GM13977 (cell line): ENCODE results near the gene SYNDIG1.

Source experiments
- DNase-seq: peaks from one replicate; pipeline ENCODE4 v3.0.0; 2012; ENCODE audit warnings: low spot score
- in situ Hi-C: fragments of 300-500 bp; cut with MboI; formaldehyde crosslinking; loops from one replicate; pipeline ENCODE4 v1.12.0; 2022; ENCODE audit warnings: low sequenced_read_pairs, low pct_unique_long_range_greater_than_20kb, mixed read lengths, inconsistent platforms; ENCODE audit not compliant: unreplicated experiment
- TF ChIP-seq, protein P1 (sequence below): IDR thresholded peaks from 2 replicates; pipeline ENCODE4 v1.5.1; 2012; ENCODE audit warnings: mild to moderate bottlenecking, control low read depth; ENCODE audit not compliant: insufficient read depth; ENCODE audit errors: extremely low read depth, missing control alignments

Gene SYNDIG1

DNA sequence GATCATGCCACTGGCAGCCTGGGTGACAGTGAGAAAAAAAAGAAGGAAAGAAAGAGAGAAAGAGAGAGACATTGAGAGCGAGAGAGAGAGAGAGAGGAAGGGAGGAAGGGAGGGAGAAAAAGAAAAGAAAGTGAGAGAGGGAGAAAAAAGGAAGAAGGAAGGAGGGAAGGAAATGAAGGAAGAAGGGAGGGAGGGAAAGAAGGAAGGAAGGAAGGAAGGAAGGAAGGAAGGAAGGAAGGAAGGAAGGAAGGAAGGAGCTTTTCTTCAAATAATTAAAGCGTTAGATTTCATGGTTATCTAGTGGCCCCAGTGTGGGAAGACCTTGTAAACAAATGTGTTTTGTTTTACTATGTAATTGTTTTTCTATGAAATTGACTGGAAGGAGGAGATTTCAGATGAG lies 170.8 kb downstream of the SYNDIG1 start:
- TF ChIP-seq, protein P1, sequence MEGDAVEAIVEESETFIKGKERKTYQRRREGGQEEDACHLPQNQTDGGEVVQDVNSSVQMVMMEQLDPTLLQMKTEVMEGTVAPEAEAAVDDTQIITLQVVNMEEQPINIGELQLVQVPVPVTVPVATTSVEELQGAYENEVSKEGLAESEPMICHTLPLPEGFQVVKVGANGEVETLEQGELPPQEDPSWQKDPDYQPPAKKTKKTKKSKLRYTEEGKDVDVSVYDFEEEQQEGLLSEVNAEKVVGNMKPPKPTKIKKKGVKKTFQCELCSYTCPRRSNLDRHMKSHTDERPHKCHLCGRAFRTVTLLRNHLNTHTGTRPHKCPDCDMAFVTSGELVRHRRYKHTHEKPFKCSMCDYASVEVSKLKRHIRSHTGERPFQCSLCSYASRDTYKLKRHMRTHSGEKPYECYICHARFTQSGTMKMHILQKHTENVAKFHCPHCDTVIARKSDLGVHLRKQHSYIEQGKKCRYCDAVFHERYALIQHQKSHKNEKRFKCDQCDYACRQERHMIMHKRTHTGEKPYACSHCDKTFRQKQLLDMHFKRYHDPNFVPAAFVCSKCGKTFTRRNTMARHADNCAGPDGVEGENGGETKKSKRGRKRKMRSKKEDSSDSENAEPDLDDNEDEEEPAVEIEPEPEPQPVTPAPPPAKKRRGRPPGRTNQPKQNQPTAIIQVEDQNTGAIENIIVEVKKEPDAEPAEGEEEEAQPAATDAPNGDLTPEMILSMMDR: no peak
- in situ Hi-C loops: no loop called here
- no peak for DNase-seq

DNA sequence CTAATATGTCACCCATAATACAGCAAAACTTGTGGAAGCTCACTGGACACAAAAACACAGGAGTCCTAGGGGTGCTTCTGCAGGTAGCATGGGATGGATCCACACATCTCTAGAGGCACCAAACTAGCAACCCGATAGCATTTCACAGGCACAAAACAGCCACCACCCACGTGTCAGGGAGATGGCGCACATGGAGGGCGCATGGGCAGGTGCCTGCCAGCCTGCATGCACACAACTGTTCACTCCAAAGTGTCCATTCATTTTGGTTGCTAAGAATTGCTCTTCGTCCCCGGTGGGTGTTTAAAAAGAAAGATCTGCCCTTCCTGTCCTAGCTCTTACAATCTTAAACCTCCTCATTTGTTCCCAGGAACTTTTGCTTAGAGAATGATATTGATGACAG lies 171.3 kb downstream of the SYNDIG1 start:
- in situ Hi-C loops: no loop called here
- TF ChIP-seq, protein P1: no peak
- no peak for DNase-seq

DNA sequence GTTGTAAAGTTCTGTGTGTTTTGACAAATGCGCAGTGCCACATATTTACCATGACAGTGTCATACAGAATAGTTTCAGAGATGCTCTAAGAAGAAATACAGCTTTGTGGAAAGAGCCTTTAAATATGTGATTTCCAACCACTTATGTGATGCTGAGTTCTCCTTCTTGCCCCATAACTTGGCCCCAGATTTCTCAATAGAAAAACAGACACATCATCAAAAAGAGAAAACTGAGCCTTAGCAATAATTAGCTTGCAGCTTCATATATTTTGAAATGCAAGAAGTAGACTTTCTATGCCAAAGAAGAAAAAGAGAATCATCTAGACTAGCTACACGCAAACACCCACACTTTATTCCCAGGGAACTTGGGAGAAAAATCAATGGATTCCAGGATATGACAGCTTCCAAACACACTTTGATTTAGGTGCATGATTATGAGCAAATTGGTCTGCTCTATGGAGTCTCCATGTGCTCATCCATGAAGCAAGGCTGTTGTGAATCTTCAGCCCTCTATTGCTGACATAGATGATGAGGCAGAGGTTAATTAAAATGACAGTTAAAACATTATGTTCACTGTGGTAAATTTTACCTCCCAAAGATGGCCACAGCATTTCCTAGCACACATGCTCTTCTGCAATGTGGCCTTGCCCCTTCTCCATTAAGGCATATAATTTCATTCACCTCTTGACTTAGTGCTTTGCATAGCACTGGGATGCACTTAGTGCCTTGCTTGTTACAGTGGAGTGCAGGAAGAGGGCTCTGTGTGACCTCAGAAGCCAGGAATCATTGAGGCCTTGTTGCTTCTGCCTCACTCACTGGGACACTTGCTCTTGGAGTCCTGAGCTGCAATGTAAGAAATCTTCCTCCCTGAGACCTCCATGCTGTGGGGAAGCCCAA lies 174.6 kb downstream of the SYNDIG1 start:
- DNase-seq: no peak
- TF ChIP-seq, protein P1: no peak
- in situ Hi-C loops: no loop called here

DNA sequence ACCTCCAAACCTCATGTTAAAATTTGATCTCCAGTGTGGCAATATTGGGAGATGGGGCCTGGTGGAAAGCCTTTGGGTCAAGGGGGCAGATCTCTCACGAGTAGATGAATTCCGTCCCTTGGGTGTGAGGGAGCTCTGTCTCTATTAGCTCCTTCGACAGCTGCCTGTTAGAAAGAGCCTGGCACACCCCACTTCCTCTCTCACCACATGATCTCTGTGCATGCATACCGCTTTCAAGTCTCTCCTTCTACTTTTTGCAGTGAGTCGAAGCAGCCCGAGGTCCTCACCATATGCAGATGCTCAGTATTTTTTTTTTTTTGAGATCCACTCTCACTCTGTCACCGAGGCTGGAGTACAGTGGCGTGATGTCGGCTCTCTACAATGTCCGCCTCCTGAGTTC lies 176.9 kb downstream of the SYNDIG1 start:
- in situ Hi-C loops: no loop called here
- no peak for DNase-seq
- TF ChIP-seq, protein P1: no peak

DNA sequence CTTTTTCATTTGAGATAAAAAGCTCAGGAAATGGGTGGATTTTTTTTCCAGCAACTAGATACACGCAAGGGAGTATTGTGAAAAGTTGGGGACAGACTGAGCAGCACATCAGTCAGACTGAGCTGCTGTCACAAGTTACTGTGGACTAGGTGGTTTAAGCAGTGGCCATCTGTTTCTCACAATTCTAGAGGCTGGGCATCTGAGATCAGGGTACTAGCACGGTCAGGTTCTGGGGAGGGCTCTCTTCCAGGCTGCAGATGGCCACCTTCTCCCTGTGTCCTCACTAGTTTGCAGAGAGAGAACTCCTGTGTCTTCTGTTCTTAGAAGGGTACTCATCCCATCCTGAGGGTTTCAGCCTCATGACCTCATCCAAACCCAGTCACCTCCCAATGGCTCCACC lies 178.3 kb downstream of the SYNDIG1 start:
- TF ChIP-seq, protein P1: no peak
- DNase-seq: no peak
- in situ Hi-C loops: no loop called here

DNA sequence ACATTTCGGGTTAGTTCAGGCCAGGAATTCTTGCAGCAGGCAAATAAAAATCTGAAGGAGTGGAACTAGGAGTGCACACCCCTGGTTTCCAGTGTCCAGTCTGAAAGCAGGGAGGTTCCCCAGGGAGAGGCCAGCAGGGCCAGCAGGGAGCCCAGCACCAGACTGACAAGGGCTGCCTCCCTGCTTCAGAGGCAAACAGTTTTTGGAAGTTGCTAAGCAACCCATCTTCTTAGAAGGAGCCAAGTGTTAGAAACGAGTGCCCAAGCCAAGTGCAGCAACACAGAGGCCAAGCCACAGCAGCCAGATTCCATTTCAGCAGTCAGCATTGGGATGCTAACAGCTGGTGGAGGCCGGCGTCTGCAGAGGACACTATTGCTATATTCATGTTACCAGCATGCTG lies 179.1 kb downstream of the SYNDIG1 start:
- in situ Hi-C loops: no loop called here
- TF ChIP-seq, protein P1: no peak
- DNase-seq: no peak
